Keratinocyte (primary cell): Measurements from ENCODE around the gene PCBD2. TPM values are rescaled to one million over a fixed set of nuclear protein-coding genes. Genes with fewer than 3 reads are reported as not detected.

Experiments used
- DNase-seq: peaks from one replicate; pipeline ENCODE4 v3.0.0-alpha.2; 2011; ENCODE audit warnings: low read depth, missing footprints, low spot score
- FAIRE-seq: peaks from 2 replicates; lab custom pipeline; 2011; peaks lifted over from hg19 to GRCh38; lab: Jason Lieb, UNC
- H2AFZ ChIP-seq: 2 replicates; pipeline ENCODE4 v1.6.0; 2012; ENCODE audit warnings: low read length, control low read depth, inconsistent platforms; ENCODE audit not compliant: control insufficient read depth
- H3K27ac ChIP-seq: 2 replicates; pipeline ENCODE4 v1.5.1; 2011; ENCODE audit warnings: low read length; ENCODE audit not compliant: control insufficient read depth, insufficient read depth
- H3K27me3 ChIP-seq: 3 replicates; pipeline ENCODE4 v1.6.0; 2011; ENCODE audit warnings: low read length; ENCODE audit not compliant: control insufficient read depth, insufficient read depth; ENCODE audit errors: extremely low read depth
- H3K36me3 ChIP-seq, 2 experiments: 2 replicates in 1 of 2; 3 replicates in 1 of 2; pipeline ENCODE4 v1.5.1; 2011; ENCODE audit warnings: low read length in 2 of 2, mild to moderate bottlenecking in 1 of 2; ENCODE audit not compliant: control insufficient read depth in 2 of 2, insufficient read depth in 2 of 2; ENCODE audit errors: extremely low read depth in 1 of 2
- H3K4me1 ChIP-seq: 3 replicates; pipeline ENCODE4 v1.5.1; 2011; ENCODE audit warnings: low read length; ENCODE audit not compliant: control insufficient read depth, insufficient read depth; ENCODE audit errors: extremely low read depth
- H3K4me2 ChIP-seq: 3 replicates; pipeline ENCODE4 v1.6.0; 2011; ENCODE audit warnings: low read depth, low read length; ENCODE audit not compliant: control insufficient read depth, insufficient read depth; ENCODE audit errors: extremely low read depth
- H3K4me3 ChIP-seq, 3 experiments: fragments of 200-600 bp in 1 of 3; sonication (generic) in 1 of 3; 2 replicates in 2 of 3; 3 replicates in 1 of 3; pipeline ENCODE4 v1.5.1; 2011 to 2016; ENCODE audit warnings: low read length in 3 of 3, mild to moderate bottlenecking in 3 of 3, control low read depth in 2 of 3, inconsistent platforms in 1 of 3, low read depth in 1 of 3, mixed read lengths in 1 of 3, mixed run types in 1 of 3, moderate library complexity in 1 of 3; ENCODE audit not compliant: control insufficient read depth in 2 of 3, insufficient read depth in 2 of 3; ENCODE audit errors: extremely low read depth in 1 of 3
- H3K79me2 ChIP-seq: 2 replicates; pipeline ENCODE4 v1.6.0; 2012; ENCODE audit warnings: low read length; ENCODE audit not compliant: control insufficient read depth, insufficient read depth
- H3K9ac ChIP-seq: 3 replicates; pipeline ENCODE4 v1.6.0; 2011; ENCODE audit warnings: low read length; ENCODE audit not compliant: control insufficient read depth, insufficient read depth; ENCODE audit errors: extremely low read depth
- H3K9me1 ChIP-seq: 3 replicates; pipeline ENCODE4 v1.6.0; 2011; ENCODE audit warnings: low read length; ENCODE audit not compliant: control insufficient read depth, insufficient read depth; ENCODE audit errors: extremely low read depth
- H3K9me3 ChIP-seq: 2 replicates; pipeline ENCODE4 v1.5.1; 2012; ENCODE audit warnings: low read depth, low read length; ENCODE audit not compliant: control insufficient read depth
- H4K20me1 ChIP-seq: 3 replicates; pipeline ENCODE4 v1.6.0; 2011; ENCODE audit warnings: low read length; ENCODE audit not compliant: control insufficient read depth, insufficient read depth; ENCODE audit errors: extremely low read depth
- EZH2 ChIP-seq: IDR thresholded peaks from one replicate; pipeline ENCODE4 v1.6.1; 2012; ENCODE audit warnings: inconsistent platforms, mild to moderate bottlenecking, low read length, moderate library complexity
- dilution Hi-C: fragments of 300-500 bp; cut with MboI; formaldehyde crosslinking; loops from one replicate; pipeline ENCODE4 v1.7.0; 2020; ENCODE audit warnings: low sequenced_read_pairs; ENCODE audit not compliant: extremely low pct_ligation_motif_present
- polyA plus RNA-seq, 5 experiments: library from polyadenylated mRNA; depleted of rRNA in 3 of 5; stranded (reverse) in 3 of 5; stranded (forward) in 1 of 5; unstranded in 1 of 5; fragments of >200 nt; gene quantifications; 1 replicate in 1 of 5; 2 replicates in 3 of 5; 3 replicates in 1 of 5; pipeline versions ENCODE4 v1.2.1 to v1.2.3, GENCODE V29; 2011 to 2012; ENCODE audit warnings: missing spikeins in 2 of 5, low read depth in 1 of 5, low replicate concordance in 1 of 5
- TF ChIP-seq, protein P1 (sequence below), 3 experiments: IDR thresholded peaks in 1 of 3; conservative IDR thresholded peaks in 1 of 3; optimal IDR thresholded peaks in 1 of 3; 2 replicates in 2 of 3; 3 replicates in 1 of 3; pipeline versions ENCODE3 to v1.5.1; 2011; ENCODE audit warnings: low read length in 3 of 3, mild to moderate bottlenecking in 3 of 3, moderate library complexity in 2 of 3, control low read depth in 1 of 3, inconsistent platforms in 1 of 3; ENCODE audit not compliant: insufficient read depth in 2 of 3; ENCODE audit errors: extremely low read depth in 1 of 3

PCBD2 gene
- polyA plus RNA-seq, 1 donor (not counting 4 experiments of a cell fraction or from before 2014, with no cell fraction given) = 6.2 TPM

DNA sequence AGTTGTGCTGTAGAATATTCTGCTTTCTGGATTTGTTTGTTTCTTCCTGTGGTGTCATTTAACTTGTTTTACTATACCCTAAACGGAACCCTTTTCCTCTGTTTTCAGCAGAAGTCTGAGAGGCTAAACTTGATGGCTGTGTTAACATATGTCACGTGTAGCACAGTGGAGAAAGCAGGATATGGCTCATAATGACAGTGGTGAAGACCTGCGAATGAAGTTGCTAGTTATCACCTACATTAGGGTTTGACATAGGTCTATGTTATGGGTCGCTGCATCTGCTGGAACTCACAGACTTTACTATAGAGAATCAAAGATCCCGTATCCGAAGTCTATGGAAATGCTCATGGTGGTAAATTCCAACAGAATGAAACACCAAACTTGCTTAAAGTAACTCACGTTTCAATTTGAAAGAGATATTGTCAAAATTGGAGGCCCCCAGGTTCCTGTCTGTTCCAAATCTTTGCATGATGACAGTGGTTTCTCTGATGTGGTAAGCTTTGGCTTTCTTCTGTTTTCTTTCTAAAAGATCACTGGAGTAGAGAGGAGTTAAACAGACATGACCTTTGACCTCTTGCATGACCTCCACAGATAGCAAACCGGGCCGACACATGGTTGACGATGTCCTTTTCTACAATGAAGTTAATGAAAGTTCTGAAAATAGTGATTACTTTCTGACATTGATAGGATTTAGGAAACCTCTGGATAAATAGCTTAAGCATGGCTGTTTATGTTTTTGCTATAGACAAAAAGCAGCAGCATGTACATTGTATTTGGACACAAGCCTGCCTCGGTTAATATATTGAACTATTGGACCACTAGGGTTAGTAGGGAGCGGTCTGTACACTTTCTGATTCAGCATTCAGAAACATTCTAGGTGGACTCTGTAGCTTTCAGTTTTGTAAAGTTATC is 59.7 kb downstream of the PCBD2 start:
- no peaks in the 10 kb centered on the region for H3K4me1 ChIP-seq
- no peaks in the 10 kb centered on the region for H3K79me2 ChIP-seq
- FAIRE-seq = no peak
- H3K9me1 ChIP-seq = no peaks in the 10 kb centered on the region
- H3K9me3 ChIP-seq = no peaks in the 10 kb centered on the region
- H3K27me3 ChIP-seq = no peaks in the 10 kb centered on the region
- peaks cover 0 to 1% of the 10 kb centered on the region in 2 experiments for H3K36me3 ChIP-seq
- no peak overlapping the region for H2AFZ ChIP-seq
- no peak overlapping the region for H3K27ac ChIP-seq
- dilution Hi-C loops = no loop called here
- no peaks in the 10 kb centered on the region for H4K20me1 ChIP-seq
- TF ChIP-seq EZH2 = no peak
- TF ChIP-seq, protein P1, sequence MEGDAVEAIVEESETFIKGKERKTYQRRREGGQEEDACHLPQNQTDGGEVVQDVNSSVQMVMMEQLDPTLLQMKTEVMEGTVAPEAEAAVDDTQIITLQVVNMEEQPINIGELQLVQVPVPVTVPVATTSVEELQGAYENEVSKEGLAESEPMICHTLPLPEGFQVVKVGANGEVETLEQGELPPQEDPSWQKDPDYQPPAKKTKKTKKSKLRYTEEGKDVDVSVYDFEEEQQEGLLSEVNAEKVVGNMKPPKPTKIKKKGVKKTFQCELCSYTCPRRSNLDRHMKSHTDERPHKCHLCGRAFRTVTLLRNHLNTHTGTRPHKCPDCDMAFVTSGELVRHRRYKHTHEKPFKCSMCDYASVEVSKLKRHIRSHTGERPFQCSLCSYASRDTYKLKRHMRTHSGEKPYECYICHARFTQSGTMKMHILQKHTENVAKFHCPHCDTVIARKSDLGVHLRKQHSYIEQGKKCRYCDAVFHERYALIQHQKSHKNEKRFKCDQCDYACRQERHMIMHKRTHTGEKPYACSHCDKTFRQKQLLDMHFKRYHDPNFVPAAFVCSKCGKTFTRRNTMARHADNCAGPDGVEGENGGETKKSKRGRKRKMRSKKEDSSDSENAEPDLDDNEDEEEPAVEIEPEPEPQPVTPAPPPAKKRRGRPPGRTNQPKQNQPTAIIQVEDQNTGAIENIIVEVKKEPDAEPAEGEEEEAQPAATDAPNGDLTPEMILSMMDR (optimal IDR thresholded peaks at IDR 0.05 in 1 of 3, IDR thresholded peaks at IDR 0.05 in 1 of 3, conservative IDR thresholded peaks at IDR 0.05 in 1 of 3; ENCODE audit: extremely low read depth in 1 of 3, insufficient read depth in 2 of 3, low read length in 3 of 3) = no peak
- H3K4me3 ChIP-seq = no peak overlapping the region
- H3K9ac ChIP-seq = no peak overlapping the region
- no peak for DNase-seq
- no peak overlapping the region for H3K4me2 ChIP-seq

DNA sequence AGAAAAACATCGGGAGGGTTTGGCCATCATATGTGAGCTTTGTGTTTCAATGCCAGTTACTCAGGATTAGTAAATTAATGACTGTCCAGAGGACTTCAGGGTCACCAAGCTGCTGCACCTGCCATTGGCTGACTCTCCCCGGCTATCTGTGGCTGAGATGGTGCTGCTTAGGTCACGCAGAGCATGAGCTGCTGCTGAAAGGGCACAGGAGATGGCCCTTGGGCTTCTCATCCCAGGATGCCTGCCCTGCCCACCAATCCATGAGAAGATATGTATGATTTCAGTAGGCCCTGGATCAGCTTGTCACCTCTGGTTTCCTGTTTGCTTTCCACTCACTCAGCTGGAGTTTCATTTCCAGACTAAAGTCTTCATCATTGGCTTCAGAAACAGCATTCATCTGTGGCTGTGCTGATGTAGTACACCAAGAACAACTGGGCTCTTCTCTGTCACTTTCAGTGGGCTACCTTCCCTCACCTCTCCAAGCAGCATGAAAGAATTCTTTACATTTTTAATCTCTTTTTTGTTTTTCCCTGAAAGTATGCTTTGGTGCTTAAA is 60.4 kb downstream of the PCBD2 start:
- Histone ChIP-seq H3K4me1 (no peaks in the 10 kb centered on the region), H3K4me3 (no peak overlapping the region), H3K27ac (no peak overlapping the region), H3K4me2 (no peak overlapping the region), H3K9me3 (no peaks in the 10 kb centered on the region), H3K9me1 (no peaks in the 10 kb centered on the region), H2AFZ (no peak overlapping the region), H3K9ac (no peak overlapping the region), H3K36me3 (peaks cover 0 to 1% of the 10 kb centered on the region in 2 experiments), H3K79me2 (no peaks in the 10 kb centered on the region), H3K27me3 (no peaks in the 10 kb centered on the region), H4K20me1 (no peaks in the 10 kb centered on the region)
- dilution Hi-C loops = no loop called here
- no peak for DNase-seq
- no peak for TF ChIP-seq EZH2
- TF ChIP-seq, protein P1 (optimal IDR thresholded peaks at IDR 0.05 in 1 of 3, IDR thresholded peaks at IDR 0.05 in 1 of 3, conservative IDR thresholded peaks at IDR 0.05 in 1 of 3; ENCODE audit: extremely low read depth in 1 of 3, insufficient read depth in 2 of 3, low read length in 3 of 3) = no peak
- FAIRE-seq = no peak
